Ovary (tissue), 9 donors: ENCODE measurements around the gene SND1. TPM values are rescaled to one million over a fixed set of nuclear protein-coding genes. Genes with fewer than 3 reads are reported as not detected.

ENCODE experiments used
- DNase-seq, 5 donors: peaks; one replicate each; pipeline ENCODE4 v3.0.0-alpha.2; 2019 to 2020
- H3K27ac ChIP-seq, 2 donors: fragments of 200-600 bp; one replicate each; pipeline versions ENCODE4 v1.5.1 to v1.8.0; 2019 to 2022
- H3K27me3 ChIP-seq: fragments of 200-600 bp; one replicate; pipeline ENCODE4 v1.8.0; 2022
- H3K36me3 ChIP-seq: fragments of 200-600 bp; sonication (generic); one replicate; pipeline ENCODE4 v1.5.1; 2019
- H3K4me1 ChIP-seq: one replicate; pipeline ENCODE4 v1.8.1; 2013; ENCODE audit warnings: mild to moderate bottlenecking, moderate library complexity; ENCODE audit not compliant: insufficient read depth
- H3K4me3 ChIP-seq: fragments of 200-600 bp; sonication (generic); one replicate; pipeline ENCODE4 v1.5.1; 2017
- H3K9me3 ChIP-seq, 2 donors: fragments of 200-600 bp in 1 of 2; sonication (generic) in 1 of 2; one replicate each; pipeline versions ENCODE4 v1.5.1 to v1.8.1; 2013 to 2019; ENCODE audit warnings: mild to moderate bottlenecking in 1 of 2, moderate library complexity in 1 of 2
- EP300 ChIP-seq: sonication (generic); formaldehyde crosslinking; IDR thresholded peaks from one replicate; pipeline ENCODE4 v1.6.1; 2017; ENCODE audit warnings: antibody characterized with exemption
- POLR2A ChIP-seq: fragments of 450-650 bp; IDR thresholded peaks from one replicate; pipeline ENCODE4 v1.6.1; 2017; ENCODE audit warnings: antibody characterized with exemption, mild to moderate bottlenecking, moderate library complexity
- WGBS, 3 donors: extraction: QIAGEN DNeasy Blood & Tissue Kit in 1 of 3; methylation state at CpG; one replicate each; pipeline versions ENCODE4 v1.1.5 to v1.1.7; 2013 to 2017; 5-methylcytosine and 5-hydroxymethylcytosine counted together
- intact Hi-C, 4 donors: fragments of 100-400 bp; cut with DNase I; formaldehyde crosslinking; loops; one replicate each; pipeline versions ENCODE4 v1.11.0 to v1.15.1; 2022 to 2023
- polyA plus RNA-seq, 2 donors: library from polyadenylated mRNA; stranded (reverse); fragments of 200-250 nt in 1 of 2; fragments of 350-450 nt in 1 of 2; fragmentation: Illumina TruSeq in 1 of 2; extraction: RNeasy Lipid Tissue Mini Kit (QIAGEN cat#74804) in 1 of 2; gene quantifications; one replicate each; pipeline ENCODE4 v1.2.3, GENCODE V29; 2013 to 2014
- total RNA-seq, 7 donors: library from RNA; depleted of rRNA in 2 of 7; stranded (reverse); fragments of >200 nt in 2 of 7; fragmentation: NEBNext Ultra II Directional in 3 of 7; extraction: Animal tissue kit (Norgen Biotek cat#: 25700) in 3 of 7; gene quantifications; one replicate each; pipeline versions ENCODE4 v1.1.0 to v1.2.4, GENCODE V29; 2016 to 2023
- TF ChIP-seq, protein P1 (sequence below), 3 donors: fragments of 450-650 bp in 2 of 3; fragments of 200-600 bp in 1 of 3; IDR thresholded peaks; one replicate each; pipeline versions ENCODE4 v1.5.1 to v1.8.0; 2016 to 2022; ENCODE audit warnings: antibody characterized with exemption in 3 of 3, mild to moderate bottlenecking in 1 of 3
- donor health status: DM: no; HTN: no; CAD: no; lungs with moderate emphysema.
- donor health status: DM: no; HTN: no; CAD: no.
- donor health status: Bipolar disorder and iron deficiency.
- donor health status: DM: yes; HTN: yes; CAD: no.
- donor health status: DM: no; HTN: no; CAD: no.
- donor health status: DM: yes; HTN: yes; CAD: no.

Gene SND1
- total and polyA plus RNA-seq, 9 donors: 91.4 to 297 (median 182) TPM

DNA sequence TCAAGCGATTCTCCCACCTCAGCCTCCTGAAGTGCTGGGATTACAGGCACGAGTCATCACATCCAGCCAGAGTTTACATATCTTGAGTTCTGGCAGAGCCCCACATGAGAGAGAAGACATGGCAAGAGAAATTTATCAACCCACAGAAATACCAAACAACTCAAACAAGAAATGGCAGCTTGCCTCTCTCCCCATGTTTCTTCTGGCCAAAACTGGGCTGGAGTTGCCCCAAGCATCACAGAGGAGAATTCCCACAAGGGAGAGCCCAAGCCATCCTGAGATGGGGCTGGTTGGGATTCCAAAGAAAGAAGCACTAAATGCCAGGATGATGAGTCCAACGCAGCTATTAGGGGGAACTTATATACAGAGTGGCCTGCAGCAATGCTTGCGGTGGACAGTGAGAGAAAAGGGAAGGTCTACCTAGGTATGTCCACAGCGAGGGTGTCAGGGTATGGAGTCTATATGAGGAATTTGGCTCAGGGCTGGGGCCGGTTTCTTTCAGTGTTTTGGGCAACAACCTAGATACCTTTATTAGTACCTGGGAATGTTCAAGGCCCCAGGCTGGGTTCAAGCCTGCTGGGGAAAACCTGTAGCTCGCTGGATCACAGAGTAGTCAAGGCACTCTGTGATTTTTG, 19.6 kb upstream of the SND1 start:
- DNase-seq: no peak
- TF ChIP-seq, protein P1, sequence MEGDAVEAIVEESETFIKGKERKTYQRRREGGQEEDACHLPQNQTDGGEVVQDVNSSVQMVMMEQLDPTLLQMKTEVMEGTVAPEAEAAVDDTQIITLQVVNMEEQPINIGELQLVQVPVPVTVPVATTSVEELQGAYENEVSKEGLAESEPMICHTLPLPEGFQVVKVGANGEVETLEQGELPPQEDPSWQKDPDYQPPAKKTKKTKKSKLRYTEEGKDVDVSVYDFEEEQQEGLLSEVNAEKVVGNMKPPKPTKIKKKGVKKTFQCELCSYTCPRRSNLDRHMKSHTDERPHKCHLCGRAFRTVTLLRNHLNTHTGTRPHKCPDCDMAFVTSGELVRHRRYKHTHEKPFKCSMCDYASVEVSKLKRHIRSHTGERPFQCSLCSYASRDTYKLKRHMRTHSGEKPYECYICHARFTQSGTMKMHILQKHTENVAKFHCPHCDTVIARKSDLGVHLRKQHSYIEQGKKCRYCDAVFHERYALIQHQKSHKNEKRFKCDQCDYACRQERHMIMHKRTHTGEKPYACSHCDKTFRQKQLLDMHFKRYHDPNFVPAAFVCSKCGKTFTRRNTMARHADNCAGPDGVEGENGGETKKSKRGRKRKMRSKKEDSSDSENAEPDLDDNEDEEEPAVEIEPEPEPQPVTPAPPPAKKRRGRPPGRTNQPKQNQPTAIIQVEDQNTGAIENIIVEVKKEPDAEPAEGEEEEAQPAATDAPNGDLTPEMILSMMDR (IDR thresholded peaks at IDR 0.05): no peak
- TF ChIP-seq POLR2A (no peak), EP300 (no peak)
- no peaks in the 10 kb centered on the region for H3K4me1 ChIP-seq
- WGBS, 3 donors: 67 to 81% (median 78%) methylated on average over 7 of the region's 7 CpGs
- intact Hi-C loops: no loop called here
- H3K36me3 ChIP-seq: no peaks in the 10 kb centered on the region
- H3K9me3 ChIP-seq: no peaks in the 10 kb centered on the region
- no peak overlapping the region for H3K4me3 ChIP-seq
- H3K27ac ChIP-seq: no peak overlapping the region
- H3K27me3 ChIP-seq: no peaks in the 10 kb centered on the region

DNA sequence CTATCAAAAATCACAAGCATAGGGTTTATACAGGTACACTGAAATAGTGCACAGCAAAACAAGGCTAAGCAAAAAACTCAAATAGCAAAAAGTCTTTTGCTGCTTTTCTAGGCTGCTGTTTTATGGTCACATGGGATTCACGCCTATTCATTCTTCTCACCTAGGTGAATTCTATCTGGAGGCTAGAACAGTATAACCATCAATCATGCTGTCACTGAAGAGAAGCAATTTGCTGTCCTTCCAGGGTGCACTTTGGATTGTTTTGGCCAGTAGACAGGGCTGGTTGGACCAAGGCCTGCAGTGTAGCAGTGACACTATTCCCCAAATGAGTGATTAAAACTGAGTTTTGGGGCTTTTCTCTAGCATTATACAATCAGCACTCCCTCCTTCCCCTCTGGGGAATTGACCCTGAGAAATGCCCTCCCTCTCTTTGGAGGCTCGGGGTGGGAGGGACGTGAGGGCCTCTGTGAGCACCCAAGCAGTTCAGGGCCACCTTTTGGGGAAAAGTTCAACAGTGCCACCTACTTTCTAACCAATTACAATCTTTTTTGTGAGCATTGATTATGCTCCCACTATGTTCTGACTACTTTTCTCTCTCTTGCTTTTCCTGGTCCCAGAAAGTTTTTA, 16.2 kb upstream of the SND1 start:
- WGBS, 3 donors: 45 to 51% (median 47%) methylated on average over 3 of the region's 3 CpGs
- intact Hi-C loops: no loop called here

DNA sequence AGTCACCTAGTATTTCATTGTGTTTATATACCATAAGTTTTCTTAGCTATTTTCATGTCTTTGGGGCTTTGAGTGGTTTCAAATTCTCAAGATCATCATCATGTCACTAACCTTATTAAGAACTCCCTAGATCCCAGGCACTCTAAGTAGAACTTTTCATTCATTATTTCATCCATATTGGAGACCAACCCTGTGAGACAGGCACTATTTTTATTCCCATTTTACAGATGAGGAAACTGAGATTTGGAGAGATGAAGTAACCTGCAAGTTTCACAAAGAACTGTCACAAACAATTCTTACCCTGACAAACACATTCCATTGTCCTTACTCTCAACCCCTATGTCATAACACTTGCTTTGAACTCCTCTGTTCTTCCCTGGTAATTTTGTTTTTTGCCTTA, 13.8 kb upstream of the SND1 start:
- intact Hi-C loops: no loop called here
- no peaks in the 10 kb centered on the region for H3K36me3 ChIP-seq
- no peaks in the 10 kb centered on the region for H3K27me3 ChIP-seq
- no peak for DNase-seq
- no peak overlapping the region for H3K27ac ChIP-seq
- no peaks in the 10 kb centered on the region for H3K4me1 ChIP-seq
- no peak overlapping the region for H3K4me3 ChIP-seq
- no peak for TF ChIP-seq EP300
- TF ChIP-seq POLR2A: no peak
- TF ChIP-seq, protein P1 (IDR thresholded peaks at IDR 0.05): no peak
- no peaks in the 10 kb centered on the region for H3K9me3 ChIP-seq

More for the DNA sequence above, 16.2 kb upstream of the SND1 start:
- TF ChIP-seq, protein P1 (IDR thresholded peaks at IDR 0.05): no peak
- TF ChIP-seq POLR2A (no peak), EP300 (no peak)
- Histone ChIP-seq H3K36me3 (no peaks in the 10 kb centered on the region), H3K27me3 (no peaks in the 10 kb centered on the region), H3K4me3 (no peak overlapping the region), H3K27ac (no peak overlapping the region), H3K4me1 (no peaks in the 10 kb centered on the region), H3K9me3 (no peaks in the 10 kb centered on the region)
- no peak for DNase-seq

DNA sequence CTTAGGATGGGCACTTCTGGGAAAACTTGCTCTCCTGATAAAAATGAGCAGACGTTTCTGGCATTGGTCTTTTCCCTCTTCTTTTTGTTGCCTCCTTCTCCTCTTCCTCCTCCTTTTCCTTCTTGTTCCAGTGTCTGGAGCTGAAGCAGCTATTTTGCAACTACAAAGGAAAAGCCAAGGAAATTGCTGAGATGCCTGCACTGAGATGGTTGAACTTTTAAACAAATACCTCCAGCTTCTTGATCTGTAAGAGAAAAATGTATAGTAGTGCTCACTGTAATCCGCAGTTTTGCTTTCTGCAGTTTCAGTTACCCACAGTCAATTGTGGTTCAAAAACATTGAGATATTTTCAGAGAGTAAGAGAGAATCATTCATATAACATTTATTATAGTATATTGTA, 7.5 kb upstream of the SND1 start:
- intact Hi-C loops: no loop called here
- DNase-seq: no peak
- TF ChIP-seq EP300 (no peak), POLR2A (no peak)
- TF ChIP-seq, protein P1 (IDR thresholded peaks at IDR 0.05): no peak
- H3K4me1 ChIP-seq: no peaks in the 10 kb centered on the region
- WGBS, 3 donors: 35 to 61% (median 58%) methylated on average over 2 of the region's 2 CpGs
- no peak overlapping the region for H3K4me3 ChIP-seq
- H3K9me3 ChIP-seq: no peaks in the 10 kb centered on the region
- no peak overlapping the region for H3K27ac ChIP-seq
- no peaks in the 10 kb centered on the region for H3K36me3 ChIP-seq
- H3K27me3 ChIP-seq: no peaks in the 10 kb centered on the region
